Breast epithelium (tissue), 4 donors: ENCODE measurements around the gene RASAL1. TPM values are rescaled to one million over a fixed set of nuclear protein-coding genes. Genes with fewer than 3 reads are reported as not detected.

Source experiments
- DNase-seq, 2 donors: peaks; one replicate each; pipeline ENCODE4 v3.0.0-alpha.2; 2019; ENCODE audit warnings: low spot score in 2 of 2
- H3K27ac ChIP-seq, 2 donors: fragments of 200-600 bp; sonication (generic) in 1 of 2; one replicate each; pipeline ENCODE4 v1.5.1; 2016 to 2019; ENCODE audit warnings: mild to moderate bottlenecking in 1 of 2
- H3K27me3 ChIP-seq, 2 donors: fragments of 200-600 bp; sonication (generic) in 1 of 2; one replicate each; pipeline versions ENCODE4 v1.5.1 to v1.6.0; 2017 to 2019; ENCODE audit warnings: control low read depth in 1 of 2, mild to moderate bottlenecking in 1 of 2
- H3K36me3 ChIP-seq: fragments of 200-600 bp; one replicate; pipeline ENCODE4 v1.5.1; 2019
- H3K4me1 ChIP-seq, 2 donors: fragments of 200-600 bp; sonication (generic); one replicate each; pipeline ENCODE4 v1.5.1; 2016 to 2019; ENCODE audit warnings: control low read depth in 1 of 2
- H3K4me3 ChIP-seq, 3 donors: fragments of 200-600 bp; sonication (generic); 1 replicate in 2 of 3; 2 replicates in 1 of 3; pipeline ENCODE4 v1.5.1; 2016 to 2019; ENCODE audit warnings: mild to moderate bottlenecking in 3 of 3, moderate library complexity in 2 of 3
- H3K9me3 ChIP-seq, 2 donors: fragments of 200-600 bp; sonication (generic) in 1 of 2; one replicate each; pipeline ENCODE4 v1.5.1; 2016 to 2019; ENCODE audit warnings: control low read depth in 1 of 2
- CTCF ChIP-seq, 3 donors: fragments of 450-650 bp; IDR thresholded peaks; one replicate each; pipeline ENCODE4 v1.5.1; 2016 to 2017; ENCODE audit warnings: antibody characterized with exemption in 3 of 3, mild to moderate bottlenecking in 3 of 3, moderate library complexity in 3 of 3
- POLR2A ChIP-seq: fragments of 450-650 bp; IDR thresholded peaks from one replicate; pipeline ENCODE4 v1.6.1; 2016; ENCODE audit warnings: antibody characterized with exemption, mild to moderate bottlenecking, moderate library complexity
- POLR2AphosphoS5 ChIP-seq, 3 donors: sonication (generic); formaldehyde crosslinking; IDR thresholded peaks; one replicate each; pipeline ENCODE4 v1.6.1; 2017; ENCODE audit warnings: antibody characterized with exemption in 3 of 3
- intact Hi-C: fragments of 100-400 bp; cut with DNase I; formaldehyde crosslinking; loops from one replicate; pipeline ENCODE4 v1.15.1; 2023; ENCODE audit warnings: low total_unique reads
- total RNA-seq, 3 donors: library from RNA; depleted of rRNA; stranded (reverse); fragments of >200 nt; gene quantifications; one replicate each; pipeline ENCODE4 v1.1.0, GENCODE V29; 2016

RASAL1 gene
- total RNA-seq, 3 donors from 2014 or later: 1.3 to 6.7 TPM; not detected in 1

GRCh38 chr12:113181975-113182374 is 46.4 kb upstream of the RASAL1 start:
- Histone ChIP-seq H3K4me3 (no peak overlapping the region), H3K9me3 (peaks cover 5 to 7% of the 10 kb centered on the region in 2 donors), H3K27ac (no peak overlapping the region), H3K36me3 (peaks cover 9% of the 10 kb centered on the region), H3K27me3 (no peaks in the 10 kb centered on the region), H3K4me1 (peaks cover 0 to 19% of the 10 kb centered on the region in 2 donors)
- no peak for DNase-seq
- intact Hi-C loops: loop anchor here (10.0 kb wide), 1 partner anchor 173 kb away; the partner anchor contains the start of gene PLBD2
- TF ChIP-seq POLR2A (no peak), CTCF (IDR thresholded peaks at IDR 0.05) (no peak), POLR2AphosphoS5 (IDR thresholded peaks at IDR 0.05) (no peak)

GRCh38 chr12:113180333-113180732 is 44.8 kb upstream of the RASAL1 start:
- Histone ChIP-seq H3K9me3 (peaks cover 8 to 10% of the 10 kb centered on the region in 2 donors), H3K27me3 (no peaks in the 10 kb centered on the region), H3K4me3 (no peak overlapping the region), H3K27ac (no peak overlapping the region), H3K36me3 (peaks cover 9% of the 10 kb centered on the region), H3K4me1 (peaks cover 0 to 13% of the 10 kb centered on the region in 2 donors)
- intact Hi-C loops: loop anchor here (10.0 kb wide), 1 partner anchor 174 kb away; the partner anchor contains the start of gene PLBD2
- TF ChIP-seq POLR2AphosphoS5 (IDR thresholded peaks at IDR 0.05) (no peak), CTCF (IDR thresholded peaks at IDR 0.05) (no peak), POLR2A (no peak)
- no peak for DNase-seq

- Histone ChIP-seq H3K27me3 (no peaks in the 10 kb centered on the region), H3K27ac (no peak overlapping the region), H3K9me3 (peaks cover 8 to 10% of the 10 kb centered on the region in 2 donors), H3K4me3 (no peak overlapping the region), H3K36me3 (peaks cover 9% of the 10 kb centered on the region), H3K4me1 (peaks cover 0 to 8% of the 10 kb centered on the region in 2 donors)
- DNase-seq: no peak
- intact Hi-C loops: no loop called here
- TF ChIP-seq POLR2A: no peak
- no peak for TF ChIP-seq POLR2AphosphoS5 (IDR thresholded peaks at IDR 0.05)
- TF ChIP-seq CTCF (IDR thresholded peaks at IDR 0.05): no peak
These were observed 43.5 kb upstream of the RASAL1 start for GRCh38 chr12:113179023-113179422.

GRCh38 chr12:113174461-113175384 is 39.2 kb upstream of the RASAL1 start:
- H3K36me3 ChIP-seq: peaks cover 9% of the 10 kb centered on the region
- peak; percentile 43 to 70 for DNase-seq
- H3K4me1 ChIP-seq: no peaks in the 10 kb centered on the region
- H3K9me3 ChIP-seq: peaks cover 8 to 10% of the 10 kb centered on the region in 2 donors
- H3K4me3 ChIP-seq: no peak overlapping the region
- intact Hi-C loops: no loop called here
- H3K27ac ChIP-seq: no peak overlapping the region
- no peaks in the 10 kb centered on the region for H3K27me3 ChIP-seq
- TF ChIP-seq CTCF (IDR thresholded peaks at IDR 0.05) (peak; percentile 79 to 93 (median 87)), POLR2A (no peak)

GRCh38 chr12:113173081-113173698 is 37.6 kb upstream of the RASAL1 start:
- intact Hi-C loops: no loop called here
- no peak for TF ChIP-seq POLR2A
- TF ChIP-seq POLR2AphosphoS5 (IDR thresholded peaks at IDR 0.05): no peak
- no peak for TF ChIP-seq CTCF (IDR thresholded peaks at IDR 0.05)
- Histone ChIP-seq H3K4me1 (no peaks in the 10 kb centered on the region), H3K27ac (no peak overlapping the region), H3K9me3 (peaks cover 8 to 10% of the 10 kb centered on the region in 2 donors), H3K27me3 (no peaks in the 10 kb centered on the region), H3K36me3 (peaks cover 9% of the 10 kb centered on the region), H3K4me3 (no peak overlapping the region)
- DNase-seq: no peak
